RPMI7951 (cell line): ENCODE results near the gene DNM1. TPM values are rescaled to one million over a fixed set of nuclear protein-coding genes. Genes with fewer than 3 reads are reported as not detected.

Experiments used
- DNase-seq: peaks from one replicate; pipeline ENCODE4 v3.0.0-alpha.2; 2012; ENCODE audit warnings: low read depth
- total RNA-seq: library from RNA; depleted of rRNA; stranded (reverse); fragments of >200 nt; shearing (Covaris generic); gene quantifications from 2 replicates; pipeline ENCODE4 v1.2.3, GENCODE V29; 2014

Gene DNM1
- total RNA-seq, 1 experiment from 2014 or later, result 16.1 TPM

- no peak for DNase-seq
Measured at GRCh38 chr9:128178806-128179431, 24.3 kb upstream of the DNM1 start.

DNA sequence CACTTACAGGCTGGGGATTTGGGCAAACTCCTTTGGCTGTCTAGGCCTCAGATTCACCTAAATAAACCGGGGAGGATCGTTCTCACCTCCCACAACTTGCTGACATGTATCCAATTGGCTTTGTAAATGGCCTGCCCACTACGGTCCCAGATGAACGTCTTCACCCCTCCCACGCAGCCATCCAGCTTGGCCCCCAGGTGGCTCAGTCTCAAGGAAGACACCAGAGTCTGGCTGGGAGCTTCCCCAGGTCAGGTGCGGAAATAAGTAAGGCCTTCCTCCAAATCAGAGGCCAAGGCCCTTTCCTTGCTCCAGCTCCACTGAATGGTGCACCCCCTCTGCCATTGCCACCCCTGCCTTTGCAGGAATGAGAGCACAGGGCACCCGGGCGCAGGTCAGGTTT lies 23.2 kb upstream of the DNM1 start:
- DNase-seq, result no peak

DNA sequence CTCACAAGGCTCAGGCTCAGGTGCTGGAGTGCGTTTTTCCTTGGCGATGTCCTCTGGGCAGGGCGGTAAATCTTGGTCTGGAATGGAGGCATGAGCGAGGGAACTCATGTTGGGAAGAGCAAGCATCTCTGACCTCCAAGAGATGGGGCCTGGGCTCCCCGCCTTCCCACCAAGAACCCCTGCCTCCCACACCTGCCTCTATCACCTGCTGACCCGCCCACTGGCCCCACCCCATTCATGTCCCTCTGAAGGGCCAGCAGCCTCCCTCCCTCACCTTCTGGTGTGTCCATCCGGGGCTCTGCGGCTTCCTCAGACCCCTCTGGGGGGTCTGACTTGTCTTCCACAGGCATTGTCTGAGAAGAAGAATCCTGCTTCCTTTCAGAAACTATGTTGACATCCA lies 22.7 kb upstream of the DNM1 start:
- DNase-seq, result no peak

GRCh38 chr9:128181480-128181879 lies 21.7 kb upstream of the DNM1 start:
- peak; percentile 29 for DNase-seq

DNA sequence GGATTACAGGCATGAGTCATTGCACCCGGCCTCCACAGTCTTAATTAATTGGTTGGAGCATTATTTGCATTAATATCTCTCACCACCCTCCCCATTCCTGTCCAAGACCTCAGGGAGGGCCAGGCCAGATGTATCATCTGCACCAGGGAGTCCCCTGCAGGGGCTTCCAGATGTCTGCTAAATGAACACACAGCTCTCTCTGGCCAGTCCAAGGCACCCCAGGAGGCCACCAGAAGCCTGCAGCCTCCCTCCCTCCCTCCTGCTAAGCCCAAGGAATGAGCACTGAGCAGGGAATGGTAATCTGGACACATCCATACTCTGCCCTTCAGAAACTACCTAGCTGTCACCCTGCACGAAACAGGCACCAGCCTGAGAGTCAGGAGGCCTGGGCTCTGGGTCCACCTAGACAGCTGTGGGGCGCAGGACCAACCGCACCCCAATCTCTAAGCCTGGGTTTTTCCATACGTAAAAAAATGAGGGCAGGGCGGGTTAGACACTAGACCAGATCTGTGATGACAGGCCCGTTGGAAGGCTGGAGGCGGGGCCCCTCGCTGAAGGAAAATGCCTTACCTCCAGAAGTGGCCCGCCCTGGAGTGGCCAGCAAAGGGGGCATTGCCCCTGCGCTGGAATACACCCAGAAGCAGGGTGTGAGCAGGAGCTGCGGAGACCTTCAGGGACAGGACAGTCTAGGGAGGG lies 20.1 kb upstream of the DNM1 start:
- DNase-seq, result no peak

DNA sequence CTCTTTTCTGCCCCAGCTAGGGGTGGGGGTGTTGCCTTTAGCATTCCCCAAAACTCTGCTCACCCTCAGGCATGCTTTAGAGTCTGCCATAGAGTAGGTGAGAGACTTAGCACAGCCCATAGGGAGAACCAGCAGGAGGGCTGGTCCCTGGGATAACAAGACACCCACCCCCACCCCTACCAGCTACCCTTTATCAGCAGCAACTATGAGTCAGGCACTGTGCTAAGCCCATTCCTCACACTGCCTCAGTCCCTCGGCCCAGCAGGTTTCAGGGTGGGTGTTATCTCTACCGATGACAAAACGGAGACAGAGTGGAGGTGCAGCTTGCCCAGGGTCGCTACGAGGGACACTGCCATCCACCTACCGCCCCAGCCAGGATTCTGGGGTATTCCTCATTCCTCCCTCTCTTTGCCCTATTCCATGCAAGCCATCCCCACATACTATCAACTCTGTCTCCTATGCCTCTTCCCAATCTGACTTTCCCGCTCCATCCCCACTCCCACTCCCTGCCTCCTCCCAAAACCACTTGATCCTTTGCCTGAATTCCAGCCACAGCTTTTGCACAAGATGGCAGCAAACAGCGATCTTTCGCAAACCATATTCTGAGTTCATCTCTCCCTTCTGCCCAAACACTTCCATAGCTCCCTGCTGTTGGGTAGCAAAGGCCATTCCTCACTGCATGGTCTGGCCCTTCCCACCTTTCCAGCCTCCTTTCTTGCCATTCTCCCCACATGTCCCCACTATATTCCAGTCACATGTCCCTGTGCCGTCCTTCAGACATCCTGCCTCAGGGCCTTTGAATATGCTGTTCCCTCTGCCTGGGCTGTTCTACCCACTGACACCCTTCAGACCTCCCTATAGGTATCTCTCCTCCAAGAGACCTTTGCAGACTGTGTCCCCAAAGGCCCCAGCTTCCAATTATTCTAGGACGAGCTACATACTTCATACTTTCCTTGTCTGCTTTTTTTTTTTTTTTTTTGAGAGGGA lies 16.9 kb upstream of the DNM1 start:
- no peak for DNase-seq

- no peak for DNase-seq
Measured at GRCh38 chr9:128187361-128187760, 15.8 kb upstream of the DNM1 start.

- DNase-seq, result no peak
Measured at GRCh38 chr9:128188209-128188608, 15.0 kb upstream of the DNM1 start.

- no peak for DNase-seq
Measured at GRCh38 chr9:128190013-128190412, 13.2 kb upstream of the DNM1 start.

GRCh38 chr9:128190516-128191405 lies 12.4 kb upstream of the DNM1 start:
- DNase-seq, result no peak

GRCh38 chr9:128191406-128192046 lies 11.7 kb upstream of the DNM1 start, which contains the start of gene CIZ1:
CIZ1 (minus strand) TSS chr9:128191572; CDS start chr9:128190857, 715 bp downstream.
- peak; percentile 76 for DNase-seq

DNA sequence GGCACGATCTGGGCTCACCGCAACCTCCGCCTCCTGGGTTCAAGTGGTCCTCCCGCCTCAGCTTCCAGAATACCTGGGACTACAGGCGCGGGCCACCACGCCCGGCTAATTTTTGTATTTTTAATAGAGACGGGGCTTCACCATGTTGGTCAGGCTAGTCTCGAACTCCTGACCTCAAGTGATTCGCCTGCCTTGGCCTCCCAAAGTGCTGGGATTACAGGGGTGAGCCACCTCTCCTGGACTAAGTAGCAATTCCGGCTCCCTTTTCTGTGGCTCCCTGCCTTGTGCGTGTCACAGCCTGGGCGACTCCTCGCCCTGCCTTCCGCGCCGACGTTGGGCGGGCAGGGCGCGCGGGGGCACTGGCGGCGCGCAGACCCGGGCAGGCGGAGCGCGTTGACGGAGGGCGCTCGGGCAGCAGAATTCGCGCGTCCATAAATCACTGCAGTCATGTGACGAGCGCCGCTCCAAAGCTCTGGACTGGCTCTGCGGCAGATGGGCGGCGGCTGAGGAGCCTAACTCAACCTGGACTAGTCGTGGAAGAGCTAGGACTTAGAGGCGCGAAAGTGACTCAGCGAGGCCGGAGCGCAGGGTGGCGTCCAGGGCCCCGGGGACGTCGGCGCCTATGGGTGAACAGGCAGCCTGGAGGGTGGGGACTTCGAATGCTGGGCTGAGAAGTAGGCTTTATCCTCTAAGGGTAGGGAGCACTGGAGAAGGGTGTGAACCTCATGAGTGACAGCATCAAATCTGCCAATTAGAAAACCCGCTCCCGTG lies 10.4 kb upstream of the DNM1 start:
- DNase-seq, result peak; percentile 98

DNA sequence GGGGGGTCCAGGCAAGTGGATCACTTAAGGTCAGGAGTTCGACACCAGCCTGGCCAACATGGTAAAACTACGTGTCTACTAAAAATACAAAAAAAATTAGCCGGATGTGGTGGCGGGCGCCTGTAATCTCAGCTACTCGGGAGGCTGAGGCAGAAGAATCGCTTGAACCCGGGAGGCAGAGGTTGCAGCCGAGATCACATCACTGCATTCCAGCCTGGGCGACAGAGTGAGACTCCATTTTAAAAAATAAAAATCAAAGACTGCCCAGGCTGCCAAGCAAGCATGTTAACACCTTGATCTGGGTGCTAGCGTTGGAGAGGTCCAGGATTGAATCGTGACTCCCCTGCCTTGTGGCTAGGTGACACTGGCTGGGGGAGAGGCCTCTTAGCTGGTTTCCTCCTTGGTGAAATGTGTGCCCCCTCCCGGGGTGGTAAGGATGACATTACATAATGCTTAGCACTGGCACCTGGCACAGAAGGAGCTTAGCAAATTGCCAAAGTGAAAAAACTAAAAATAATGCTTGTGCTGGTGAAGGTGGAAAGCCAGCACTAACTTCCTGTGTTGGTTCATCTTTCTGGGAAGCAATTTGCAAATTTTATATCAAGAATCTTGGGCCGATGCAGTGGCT lies 9.6 kb upstream of the DNM1 start:
- DNase-seq, result no peak

DNA sequence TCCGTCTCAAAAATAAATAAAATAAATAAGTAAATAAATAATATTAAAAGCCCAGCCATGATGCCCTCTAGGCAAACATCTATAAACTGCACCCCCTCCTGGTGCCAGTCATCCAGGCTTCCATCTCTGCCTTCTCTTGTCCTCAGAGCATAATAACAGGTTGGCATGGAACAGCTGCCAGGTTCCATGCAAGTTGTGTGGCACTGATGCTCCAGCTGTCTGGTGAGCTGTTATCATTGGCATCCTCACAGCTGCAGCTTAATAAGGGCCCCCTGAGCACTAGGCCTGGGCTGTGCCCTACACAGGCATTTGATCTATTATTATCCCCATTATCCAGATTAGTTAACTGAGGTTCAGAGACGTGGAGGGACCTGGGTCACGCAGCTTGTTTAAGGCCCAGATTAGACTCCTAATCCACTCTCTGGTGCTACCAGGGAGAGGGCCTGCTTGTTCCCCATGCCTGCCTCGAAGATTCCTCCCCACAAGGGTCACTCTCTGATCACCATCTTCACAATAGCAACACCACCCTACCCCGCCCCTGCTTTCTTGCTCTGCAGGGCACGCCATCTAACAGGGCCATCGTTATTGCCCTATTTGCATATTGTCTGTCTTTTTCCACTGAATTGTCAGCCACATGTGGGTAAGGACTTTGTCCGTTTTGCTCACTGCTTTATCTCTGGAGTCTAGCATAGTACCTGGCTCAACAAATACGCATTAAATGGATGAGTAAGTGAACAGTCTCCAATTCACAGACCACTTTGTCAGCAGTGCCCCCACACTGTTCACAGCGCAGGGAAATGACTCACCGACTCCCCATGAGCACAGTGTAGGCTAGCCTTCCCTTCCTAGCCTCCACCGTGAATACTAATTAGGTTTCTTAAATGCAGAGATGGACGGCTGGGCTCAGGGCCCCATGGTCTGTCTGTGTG lies 1.5 kb upstream of the DNM1 start:
- DNase-seq, result peak; percentile 39

- no peak for DNase-seq
Measured at GRCh38 chr9:128202648-128203023, 543 bp upstream of the DNM1 start.

GRCh38 chr9:128203707-128204551 lies 750 bp downstream of the DNM1 start:
- DNase-seq, result peak; percentile 63

DNA sequence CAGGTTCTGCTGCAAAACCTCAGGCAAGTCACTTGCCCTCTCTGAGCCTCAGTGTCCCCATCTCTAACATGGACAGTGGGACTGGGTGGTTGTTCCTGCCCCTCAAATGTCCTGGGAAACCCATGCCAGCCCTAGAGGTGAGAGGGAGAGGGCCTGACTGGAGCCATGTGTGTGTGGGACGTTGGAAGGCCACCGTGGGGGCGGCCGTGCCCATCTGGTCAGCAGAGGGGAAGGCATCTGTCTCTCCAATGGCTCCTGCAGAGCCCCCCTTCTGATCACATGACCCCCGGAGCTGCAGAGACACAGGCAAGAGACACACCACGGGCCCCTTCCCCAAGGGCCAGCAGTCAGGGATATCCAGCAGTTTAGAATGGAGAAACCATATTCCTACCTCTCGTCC lies 1.7 kb downstream of the DNM1 start:
- no peak for DNase-seq
